Measurements from ENCODE around the gene TSHZ3.

Gene TSHZ3

DNA sequence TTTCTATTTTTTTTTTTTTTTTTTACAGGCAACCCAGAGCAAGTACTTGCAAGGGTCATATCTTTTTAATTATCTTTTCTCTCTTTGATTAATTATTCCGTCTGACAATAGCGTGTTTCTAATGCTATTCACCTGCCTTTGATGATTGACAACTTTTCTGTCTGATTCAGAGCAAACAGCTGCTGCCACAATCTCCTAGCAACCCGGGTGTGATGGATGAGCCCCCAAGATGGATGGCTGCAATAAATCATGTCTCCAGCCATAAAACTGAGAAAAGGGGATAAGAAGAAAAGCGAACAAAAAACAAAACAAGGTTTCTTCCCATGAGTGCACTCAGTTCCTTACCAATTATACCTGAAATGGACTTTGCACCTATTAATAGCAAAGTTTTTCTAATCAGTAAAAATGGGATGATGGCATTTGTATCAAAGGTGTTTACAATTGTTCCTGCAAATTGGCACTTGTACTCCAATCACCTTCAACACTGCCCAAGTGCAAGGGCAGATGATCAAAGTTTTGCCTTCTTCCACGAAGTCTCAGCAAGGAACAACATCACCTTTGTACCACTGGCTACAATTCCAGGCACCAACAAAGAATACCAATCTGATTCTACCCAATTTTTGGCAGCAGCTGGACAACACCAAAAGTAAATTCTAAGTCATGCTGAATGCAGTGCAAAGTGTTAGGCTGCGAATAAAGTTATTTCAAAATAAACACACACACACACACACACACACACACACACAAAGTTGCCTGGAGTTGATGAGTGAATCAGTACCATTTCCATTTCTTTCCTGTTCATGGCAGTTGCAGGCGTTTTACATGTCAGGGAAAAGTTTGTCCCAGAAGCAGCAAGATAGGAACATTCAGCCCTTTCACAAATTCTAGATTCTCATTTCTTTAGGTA is 12.0 kb downstream of the TSHZ3 start:
- no peak for DNase-seq

DNA sequence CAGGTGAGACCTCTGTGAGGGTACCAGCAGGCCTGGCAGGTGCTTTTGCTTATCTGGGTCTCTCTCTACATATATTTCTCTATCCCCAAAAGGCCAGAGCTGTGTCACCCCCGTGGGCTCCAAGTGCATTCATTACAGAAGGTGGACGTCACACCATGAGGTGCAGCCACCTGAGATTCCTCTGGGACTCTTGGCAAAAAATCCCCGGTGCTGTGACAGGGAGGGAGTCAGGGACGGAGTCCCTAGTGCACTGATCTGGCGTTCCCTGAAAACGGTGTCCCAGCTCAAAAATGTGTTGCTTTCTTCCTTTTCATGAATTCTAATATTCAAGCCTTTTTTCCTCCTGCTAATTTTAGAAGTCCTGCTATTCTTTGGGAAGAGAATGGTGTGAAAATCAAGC is 13.5 kb downstream of the TSHZ3 start:
- DNase-seq: no peak

DNA sequence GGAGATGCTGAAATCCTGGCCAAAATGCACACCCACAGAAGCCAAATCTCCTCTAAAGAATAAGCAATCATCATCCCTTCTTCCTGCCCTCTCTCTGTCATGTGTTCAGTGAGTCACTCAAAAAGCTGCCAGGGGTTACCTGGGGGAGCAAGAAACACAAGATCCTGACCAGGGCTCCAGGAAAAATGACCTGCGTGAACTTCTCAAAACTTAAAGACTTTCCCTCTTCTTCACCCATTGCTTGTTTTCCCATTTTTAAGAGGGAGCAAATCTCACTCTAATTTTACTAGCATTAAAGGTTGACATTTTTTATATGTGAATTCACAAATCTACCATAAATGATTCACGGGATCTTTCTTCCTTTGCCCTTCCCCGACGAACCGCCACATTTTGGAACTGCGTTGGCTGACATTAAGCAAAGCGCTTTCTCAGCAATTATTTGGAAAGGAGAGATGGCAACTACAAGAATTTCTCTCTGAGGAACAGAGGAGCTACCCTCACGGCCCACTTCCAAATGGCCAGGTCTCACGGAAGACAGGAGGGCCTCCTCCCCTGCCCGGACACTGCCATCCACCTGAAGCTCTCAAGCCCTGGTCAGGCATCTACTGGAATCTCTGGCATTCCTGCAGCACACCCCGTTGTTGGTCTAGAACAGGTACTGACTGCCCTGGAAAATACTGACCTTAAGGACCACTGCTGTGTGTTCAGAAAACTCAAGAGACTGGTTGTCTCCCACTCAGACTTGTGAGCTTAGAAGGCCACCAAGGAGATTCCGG is 14.2 kb downstream of the TSHZ3 start:
- no peak for DNase-seq

DNA sequence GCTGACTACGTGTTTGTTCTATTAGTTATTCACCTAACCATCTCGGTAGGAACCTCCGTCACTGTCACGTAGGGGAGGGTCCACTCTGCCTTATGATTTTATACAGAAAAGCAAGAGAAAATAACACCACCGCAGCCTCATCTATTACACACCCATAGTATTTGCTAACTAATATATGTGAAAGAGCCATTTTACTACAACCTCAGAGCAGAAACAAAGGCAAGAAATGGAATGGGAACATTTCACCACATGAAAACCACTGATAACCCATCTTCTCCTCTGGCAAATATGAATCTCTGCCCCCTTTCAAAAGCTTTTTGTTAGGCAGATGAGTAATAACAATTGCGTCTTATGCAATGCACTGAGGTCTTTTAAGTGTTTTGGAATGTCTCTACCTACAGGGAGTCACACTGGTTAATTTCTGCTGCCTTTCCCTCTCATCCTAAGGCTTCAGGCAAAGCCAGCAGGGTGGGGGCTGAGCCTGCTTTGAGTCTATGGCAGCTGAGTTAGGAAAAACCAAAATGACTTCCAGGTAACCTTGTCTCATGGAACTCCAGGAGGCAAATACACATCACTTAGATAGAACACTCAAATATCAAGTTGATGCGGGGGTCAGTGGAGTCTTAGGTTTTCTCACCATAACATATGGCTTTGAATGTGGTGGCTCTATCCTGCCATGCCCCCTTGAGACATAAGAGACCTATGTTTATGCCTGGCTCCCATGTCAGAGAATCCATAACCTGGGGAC is 15.0 kb downstream of the TSHZ3 start:
- DNase-seq: no peak

DNA sequence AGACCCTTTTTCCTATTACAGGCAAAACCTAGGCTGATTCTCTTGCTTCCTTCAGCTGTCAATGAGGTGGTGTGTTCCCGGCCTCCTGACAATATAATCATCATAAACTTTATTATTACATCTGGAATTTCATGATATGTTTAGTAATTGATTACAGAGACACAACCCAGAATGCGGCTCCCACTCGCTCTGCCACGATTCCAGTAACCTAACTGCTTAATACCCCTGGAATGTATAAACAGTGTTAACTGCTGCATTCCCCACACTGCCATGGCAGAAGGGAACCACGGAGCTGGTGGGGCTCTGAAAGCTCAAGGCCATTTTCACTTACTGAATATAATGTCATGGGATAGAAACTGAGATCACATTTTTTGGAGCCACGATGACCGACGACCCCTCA is 17.1 kb downstream of the TSHZ3 start:
- DNase-seq: no peak

DNA sequence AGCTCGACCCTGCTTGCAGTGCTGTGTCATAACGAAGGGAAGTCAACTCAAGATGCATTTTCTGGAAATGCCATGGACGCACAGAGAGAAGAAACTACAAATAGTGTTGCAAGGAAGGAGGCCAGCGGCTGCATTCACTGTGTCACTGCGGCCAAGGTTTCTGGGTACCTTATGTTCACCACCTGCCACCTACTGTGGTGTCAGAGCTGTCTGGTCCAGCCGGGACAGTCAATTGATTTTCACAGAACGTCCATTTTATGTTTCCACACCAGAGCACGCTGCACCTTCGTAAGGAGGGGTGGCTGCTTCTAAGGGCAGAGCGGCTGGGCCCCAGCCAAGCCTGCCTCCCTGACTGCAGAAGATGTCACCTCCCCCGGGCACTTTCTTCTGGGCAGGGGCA is 17.7 kb downstream of the TSHZ3 start:
- DNase-seq: no peak

DNA sequence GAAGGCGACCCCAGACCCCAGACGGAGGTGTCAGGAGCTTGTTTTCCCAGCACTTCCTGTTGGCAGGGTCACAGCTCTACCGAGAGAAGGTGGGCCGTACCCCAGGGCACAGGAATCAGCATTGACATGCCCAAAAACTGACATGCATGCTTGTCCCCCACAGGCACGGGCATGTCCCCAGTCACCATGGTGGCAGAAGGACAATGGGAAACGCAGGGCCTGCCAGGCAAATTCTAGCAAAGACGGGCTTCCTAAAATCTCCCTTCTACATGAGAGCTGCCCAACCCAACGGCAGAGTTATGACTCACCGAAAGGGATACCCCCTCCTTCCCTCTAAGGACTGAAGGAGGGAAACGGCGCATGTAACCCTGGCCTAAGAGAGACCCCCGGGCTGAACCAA is 18.5 kb downstream of the TSHZ3 start:
- DNase-seq: no peak

DNA sequence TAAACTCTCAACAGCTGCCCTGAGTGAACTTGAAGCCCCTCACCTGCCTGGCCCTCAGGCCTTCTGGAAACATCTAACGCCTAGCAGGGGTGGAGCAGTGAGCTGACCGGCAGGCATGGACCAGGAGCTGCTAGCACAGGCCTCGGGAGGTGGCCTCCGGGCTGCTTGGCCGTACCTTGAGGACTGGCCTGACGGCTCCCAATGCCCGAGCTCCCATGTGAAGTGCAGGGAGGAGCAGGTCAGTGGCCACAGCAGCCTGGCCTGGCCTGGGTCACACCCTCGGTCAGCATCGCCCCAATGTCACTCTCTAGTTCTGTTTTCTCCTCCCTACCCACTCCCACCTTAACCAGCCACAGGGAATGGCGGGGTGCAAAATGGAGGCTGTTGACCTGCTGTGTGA is 19.0 kb downstream of the TSHZ3 start:
- no peak for DNase-seq

DNA sequence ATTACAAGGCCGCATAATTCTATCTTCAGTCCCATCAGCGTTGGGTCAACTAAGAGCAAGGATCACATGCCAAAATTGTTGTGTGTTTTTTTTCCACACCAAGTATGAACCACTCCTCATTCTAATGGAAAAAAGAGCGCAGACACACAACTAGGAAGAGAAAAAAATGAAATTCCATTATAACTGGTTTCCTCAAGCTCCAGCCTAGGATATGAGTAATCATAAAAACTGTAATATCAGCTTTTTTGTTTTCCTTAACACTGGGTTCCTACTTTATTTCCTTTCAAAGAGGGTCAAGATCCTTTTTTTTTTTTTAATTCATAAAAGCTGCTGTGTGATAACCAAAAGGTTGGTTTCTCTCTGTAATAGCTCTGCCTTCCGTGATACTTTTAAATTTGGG is 19.4 kb downstream of the TSHZ3 start:
- no peak for DNase-seq

- DNase-seq: no peak
Measured at GRCh38 chr19:31328238-31328637, 21.0 kb downstream of the TSHZ3 start.

- DNase-seq: no peak
Measured at GRCh38 chr19:31326329-31327028, 22.8 kb downstream of the TSHZ3 start.

DNA sequence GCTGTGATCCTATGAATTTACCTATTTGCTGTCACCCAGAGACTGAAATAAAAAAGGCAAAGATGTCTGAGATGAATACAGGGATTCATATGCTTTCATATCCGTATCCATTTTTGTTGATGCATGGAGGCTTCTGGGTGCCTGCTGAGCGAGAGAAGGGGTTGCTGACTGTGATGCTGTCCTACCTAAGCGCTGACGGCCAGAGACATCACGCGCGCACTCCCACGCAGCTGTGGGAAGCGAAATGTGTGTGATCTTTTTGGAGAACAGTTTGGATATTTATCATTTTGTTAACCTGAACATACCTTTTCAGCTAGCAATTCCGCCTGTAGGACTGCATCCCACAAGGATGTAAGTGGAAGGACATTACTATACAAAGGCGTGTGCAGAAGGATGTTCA is 23.9 kb downstream of the TSHZ3 start:
- DNase-seq: no peak

DNA sequence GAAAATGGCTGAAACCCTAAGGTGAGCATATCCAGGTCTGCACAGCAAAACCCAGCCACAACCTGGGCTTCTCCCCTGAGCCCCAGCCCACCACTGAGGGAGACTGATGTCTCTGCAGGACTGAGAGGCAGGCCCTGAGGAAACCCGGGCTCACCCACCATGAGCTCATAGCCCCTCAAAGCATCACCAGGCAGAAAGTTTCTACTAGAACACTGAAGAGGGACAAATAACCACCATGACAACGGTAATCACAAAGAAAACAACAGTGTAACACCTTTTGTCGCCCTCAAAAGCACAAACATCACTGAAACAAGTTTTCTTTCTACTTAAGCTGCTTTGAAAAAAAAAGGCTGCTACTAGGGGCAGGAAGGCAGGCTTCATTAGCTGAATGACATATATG is 29.8 kb downstream of the TSHZ3 start:
- DNase-seq: no peak

- DNase-seq: no peak
Measured at GRCh38 chr19:31318790-31319425, 30.3 kb downstream of the TSHZ3 start.

DNA sequence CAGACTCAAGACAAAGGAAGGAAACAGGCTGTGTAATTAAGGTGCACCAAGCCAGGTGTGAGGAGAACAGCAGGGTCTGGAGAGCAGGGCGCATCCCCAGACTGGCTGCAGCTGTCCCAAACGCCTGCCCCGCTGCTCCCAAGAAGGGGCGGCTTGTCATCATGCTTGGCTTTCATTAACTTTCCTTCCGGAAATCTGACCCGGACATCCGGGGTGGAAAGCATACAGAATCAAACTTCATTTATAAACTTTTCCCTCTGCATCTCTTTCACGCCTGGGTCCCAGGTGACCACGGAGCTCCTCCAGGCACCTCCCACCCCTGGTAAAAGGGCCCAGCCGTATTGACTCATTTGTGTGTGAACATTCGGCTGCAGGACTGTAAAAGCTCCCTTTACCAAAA is 31.7 kb downstream of the TSHZ3 start:
- DNase-seq: no peak

DNA sequence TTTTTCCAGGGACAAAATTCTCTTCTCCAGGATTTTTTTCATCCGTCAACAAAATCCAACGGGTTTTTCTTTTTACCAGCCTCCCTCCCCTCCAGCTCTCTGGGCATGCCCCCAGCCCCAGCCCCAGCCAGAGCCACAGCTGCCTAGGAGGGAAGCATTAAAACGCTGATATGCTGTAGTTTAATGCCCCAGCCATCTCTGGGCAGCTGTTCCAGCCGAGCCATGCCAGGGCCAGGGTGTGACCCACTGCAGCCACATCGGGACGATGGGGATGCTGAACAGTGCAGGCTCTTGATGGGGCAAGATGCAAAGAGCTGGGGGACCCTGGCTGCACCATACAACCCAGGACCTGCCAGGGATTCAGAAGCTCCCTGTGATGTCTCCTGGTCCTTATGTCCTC is 32.1 kb downstream of the TSHZ3 start:
- DNase-seq: no peak

DNA sequence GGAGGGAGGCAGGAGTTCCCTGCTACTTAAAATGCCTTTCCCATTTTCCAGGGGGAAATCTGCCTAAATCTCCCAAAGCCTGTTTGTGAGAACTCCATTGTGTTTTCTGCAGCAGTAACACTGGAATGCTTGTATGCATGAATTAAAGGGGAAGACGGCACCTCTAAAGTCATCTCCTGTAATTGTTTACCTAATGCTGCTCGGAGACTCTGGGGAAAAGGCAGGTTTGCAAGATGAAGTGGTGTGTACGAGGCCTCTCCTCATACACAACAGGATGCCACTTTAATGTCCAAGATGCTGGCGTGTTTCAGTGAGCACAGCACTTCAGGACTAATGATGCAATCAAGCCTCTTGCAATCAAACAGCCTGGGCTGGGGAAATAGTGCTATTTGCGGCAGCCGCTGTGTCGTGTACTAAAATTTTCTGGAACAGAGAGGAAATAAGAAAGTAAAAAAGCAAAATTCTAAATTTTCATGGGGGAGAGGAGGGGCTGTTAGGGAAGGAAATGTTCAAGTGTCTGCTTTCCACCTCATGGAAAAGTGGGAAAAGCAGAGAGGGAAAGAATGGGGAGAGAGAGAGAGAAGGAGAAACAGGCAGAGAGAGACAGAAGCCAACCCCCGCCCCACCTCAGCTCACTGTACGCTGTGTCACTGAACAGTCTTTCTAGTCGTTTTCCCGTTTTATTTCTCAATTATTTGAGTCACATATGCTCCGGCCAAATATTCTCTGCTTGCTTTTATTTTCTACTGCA is 32.9 kb downstream of the TSHZ3 start:
- DNase-seq: no peak

GRCh38 chr19:31315652-31316051 is 33.6 kb downstream of the TSHZ3 start:
- DNase-seq: no peak

- DNase-seq: no peak
Measured at GRCh38 chr19:31314849-31315629, 34.2 kb downstream of the TSHZ3 start.

- DNase-seq: no peak
Measured at GRCh38 chr19:31314156-31314555, 35.1 kb downstream of the TSHZ3 start.

Data from central memory CD4-positive, alpha-beta T cell (primary cell).